HG03135 (cell line): Measurements from ENCODE around the gene CIPC.

Experiments used
- ATAC-seq: cut with Tn5 transposase; IDR thresholded peaks from one replicate; pipeline ENCODE4 v1.9.1; 2021; ENCODE audit warnings: mild to moderate bottlenecking, moderate library complexity; ENCODE audit not compliant: unreplicated experiment

CIPC gene

DNA sequence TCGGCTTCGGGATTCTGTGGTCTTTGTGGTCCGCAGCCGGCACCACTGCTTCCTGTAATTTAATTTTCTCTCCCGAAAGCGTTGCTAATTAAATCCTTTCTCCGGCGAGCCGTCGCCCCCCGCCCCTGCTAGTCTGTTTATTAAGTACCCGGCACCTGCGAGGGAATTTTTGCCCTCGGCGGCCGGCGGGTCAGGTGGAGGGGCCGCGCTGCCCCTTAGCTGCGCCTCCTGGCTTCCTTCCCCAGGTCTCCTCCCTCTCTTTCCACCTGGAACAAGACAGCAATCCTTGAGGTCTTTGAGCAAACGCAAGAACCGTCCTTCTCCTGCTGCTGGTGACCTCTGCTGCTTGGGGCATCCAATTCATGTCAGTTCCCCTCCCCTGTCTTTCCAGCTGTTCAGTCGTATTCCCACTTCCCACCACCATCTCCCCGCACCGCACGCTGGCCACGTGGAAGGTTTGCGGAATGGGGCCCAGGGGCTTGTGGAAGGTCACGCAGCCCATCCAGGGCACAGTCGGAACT, 27.3 kb downstream of the CIPC start:
- ATAC-seq: no peak

DNA sequence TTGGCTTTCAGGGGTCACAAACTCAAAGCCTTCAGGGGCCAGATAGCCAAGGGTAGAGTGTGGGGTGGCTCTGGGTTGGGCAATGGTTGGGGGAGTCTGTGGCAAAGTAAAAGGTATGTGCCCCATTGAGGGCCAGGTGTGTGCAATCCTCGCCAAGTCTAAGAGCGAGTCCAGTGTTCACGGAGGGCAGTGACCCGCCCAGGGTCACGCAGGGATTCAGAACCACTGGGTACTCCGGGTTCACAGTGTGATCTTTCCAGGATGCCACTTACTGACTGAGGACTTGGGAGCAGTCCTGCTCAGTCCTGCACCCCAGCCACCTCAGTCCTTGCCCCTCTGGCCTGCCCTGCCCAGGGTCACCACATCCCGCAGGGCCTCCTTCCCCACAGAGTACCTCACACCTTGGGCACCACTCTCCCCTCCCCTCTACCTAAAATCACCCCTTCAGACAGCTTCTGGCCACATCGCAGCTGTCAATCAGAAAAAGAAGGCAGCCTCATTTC, 27.8 kb downstream of the CIPC start:
- ATAC-seq: no peak

DNA sequence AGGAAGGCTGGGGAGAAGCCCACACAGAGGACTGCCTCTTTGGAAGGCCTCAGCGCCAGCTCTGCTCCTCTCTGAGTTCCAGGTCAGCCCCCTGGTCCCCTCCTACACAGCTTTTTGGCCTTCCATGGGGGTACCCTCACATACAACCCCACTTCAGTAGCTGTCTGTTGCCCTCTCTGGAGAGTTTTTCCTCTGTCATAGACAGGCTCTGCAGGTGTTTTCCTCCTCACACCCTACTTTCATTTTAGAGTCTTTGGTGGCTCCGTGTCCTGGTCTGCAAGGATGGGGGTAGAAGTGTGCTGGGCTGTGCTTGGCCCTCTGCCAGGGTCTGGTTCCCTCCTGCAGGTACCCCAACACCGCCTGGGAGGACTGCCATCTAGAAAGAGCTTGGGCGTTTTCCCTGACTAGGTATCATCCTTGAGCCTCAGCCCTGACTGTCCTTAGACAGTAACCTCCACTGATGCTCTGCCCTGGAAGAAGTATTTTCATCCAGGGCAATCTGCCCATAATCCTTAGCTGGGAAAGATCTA, 28.5 kb downstream of the CIPC start:
- no peak for ATAC-seq

DNA sequence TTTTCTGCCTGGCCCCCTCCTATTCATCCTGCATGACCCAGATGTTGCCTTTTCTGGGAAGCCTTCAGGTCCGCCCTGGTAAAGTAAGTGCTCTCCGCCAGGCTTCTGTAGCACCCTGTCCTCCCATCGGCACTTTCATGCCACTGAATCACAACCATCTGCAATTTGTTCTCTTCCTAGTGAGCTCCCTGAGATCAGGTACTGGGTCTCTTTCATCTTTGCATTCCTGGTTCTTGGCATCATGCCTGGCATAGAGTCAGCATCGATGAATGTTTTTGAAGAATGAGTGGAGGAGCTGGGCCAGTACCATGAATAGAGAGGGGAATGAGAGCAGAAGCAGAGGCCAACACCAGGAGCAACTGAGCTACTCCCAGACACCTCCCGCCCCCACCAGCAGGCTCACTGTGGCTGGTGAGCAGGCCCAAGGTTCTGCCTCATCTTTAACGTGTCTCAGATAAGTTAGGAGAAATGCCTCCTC, 30.4 kb downstream of the CIPC start:
- ATAC-seq: no peak

DNA sequence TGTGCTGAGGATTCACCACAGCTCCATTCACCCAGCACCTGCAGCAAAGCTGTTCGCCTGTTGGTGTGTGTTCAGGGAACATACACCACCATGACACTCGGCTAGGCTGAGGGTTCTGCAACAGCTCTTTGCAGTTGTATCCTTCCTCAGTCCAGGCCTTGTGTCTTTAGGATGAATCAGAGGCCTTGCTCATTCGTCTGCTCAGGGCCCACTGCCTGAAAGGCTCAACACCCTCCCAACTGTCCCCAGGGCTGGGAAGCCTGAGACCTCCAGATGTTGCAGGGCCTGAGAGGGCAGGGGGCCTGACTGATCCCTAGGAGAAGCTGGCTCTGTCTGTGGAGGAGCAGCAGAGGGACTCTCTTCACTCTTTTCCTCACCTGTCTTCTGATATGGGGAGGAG, 32.3 kb downstream of the CIPC start:
- no peak for ATAC-seq

DNA sequence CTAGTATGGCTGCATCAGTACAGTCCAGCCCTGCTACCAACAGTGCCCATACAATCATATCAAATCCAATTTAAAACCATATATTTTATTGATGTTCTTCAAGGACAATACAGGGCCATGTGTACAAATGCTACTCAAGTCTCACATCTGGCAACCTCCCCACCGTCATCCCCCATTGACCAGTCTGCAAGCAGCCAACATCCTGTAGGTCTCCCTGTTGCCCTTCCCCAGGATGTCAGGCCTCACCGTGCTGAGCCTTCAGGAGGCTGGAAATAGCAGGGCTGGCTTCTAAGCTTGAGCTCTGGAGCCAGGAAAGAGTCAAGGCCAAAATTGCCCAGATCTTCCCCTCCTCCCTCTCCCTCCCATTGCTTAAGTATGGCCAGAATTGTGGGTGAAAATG, 33.1 kb downstream of the CIPC start:
- ATAC-seq: no peak

DNA sequence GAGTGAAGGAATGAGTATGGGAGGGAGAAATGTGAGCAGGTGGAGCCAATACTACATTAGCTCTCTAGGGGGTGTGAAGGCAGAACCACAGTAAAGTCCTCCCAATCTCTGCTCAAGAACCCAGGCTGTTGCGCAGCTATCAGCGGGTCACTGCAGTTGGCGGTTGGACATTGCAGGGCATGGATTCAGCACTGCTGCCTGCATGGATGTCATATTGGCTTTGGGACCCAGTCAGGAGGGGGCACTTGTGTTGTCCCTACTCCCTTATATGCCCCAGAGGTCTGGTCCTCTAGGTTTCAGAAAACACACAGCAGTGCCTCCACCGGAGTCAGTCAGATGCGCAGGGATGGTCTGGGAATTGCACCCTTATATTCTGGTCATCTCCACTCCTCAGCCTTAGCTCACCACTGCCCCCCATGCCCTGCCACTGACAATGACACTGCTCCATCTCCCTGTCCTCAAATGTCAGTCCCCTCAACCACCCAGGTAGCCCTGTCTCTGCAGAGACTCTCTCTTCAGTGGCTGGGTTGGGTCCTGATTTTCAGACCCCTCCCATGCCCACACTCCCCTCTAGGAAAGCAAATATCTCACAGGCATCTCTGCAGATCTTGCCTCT, 33.9 kb downstream of the CIPC start:
- no peak for ATAC-seq

DNA sequence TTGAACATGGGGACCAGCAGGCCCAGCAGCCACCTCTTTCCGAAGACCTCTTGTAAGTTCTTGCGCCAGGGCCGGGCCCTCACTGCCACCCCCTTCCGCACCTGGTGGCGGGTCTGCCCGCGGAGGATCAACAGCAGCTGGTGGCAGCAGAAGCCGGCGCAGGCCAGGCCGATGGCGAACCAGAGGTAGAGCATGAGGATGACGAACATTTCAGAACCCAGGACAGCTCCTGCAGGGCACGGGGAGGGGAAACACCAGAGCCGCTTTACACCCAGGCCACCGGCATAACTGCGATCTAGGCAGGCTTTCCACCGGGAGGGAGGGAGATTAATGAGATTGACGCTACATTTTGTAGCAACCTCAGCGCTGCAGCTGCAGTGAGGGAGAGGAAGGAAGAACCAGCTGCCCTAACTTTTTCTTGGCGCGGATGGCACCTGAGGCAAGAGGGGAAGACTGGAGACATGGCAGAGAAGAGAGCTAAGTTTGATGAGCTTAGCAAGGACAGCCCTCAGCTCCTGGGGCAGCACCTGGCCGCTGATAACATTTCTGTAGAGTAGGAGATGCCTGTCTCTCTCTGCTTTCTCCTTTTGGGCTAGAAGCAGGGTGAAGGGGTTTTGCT, 35.8 kb downstream of the CIPC start:
- ATAC-seq: no peak

DNA sequence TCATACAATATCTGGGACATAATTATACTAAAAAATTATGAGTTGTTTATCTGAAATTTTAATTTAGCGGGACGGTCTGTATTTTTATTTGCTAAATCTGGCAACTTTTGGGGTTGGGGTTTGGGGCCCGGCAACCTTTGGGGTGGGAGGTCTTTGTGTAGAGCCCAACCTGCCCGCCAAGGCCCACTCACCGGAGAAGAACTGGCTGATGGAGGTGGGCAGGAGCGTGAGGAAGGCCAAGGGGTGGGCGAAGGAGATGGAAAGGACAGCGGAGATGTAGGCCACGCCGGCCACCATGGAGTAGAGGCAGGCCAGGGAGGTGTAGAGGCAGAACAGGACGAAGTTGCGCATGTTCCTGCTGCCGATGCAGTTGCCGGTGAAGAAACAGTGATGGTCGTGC, 41.0 kb downstream of the CIPC start:
- no peak for ATAC-seq

DNA sequence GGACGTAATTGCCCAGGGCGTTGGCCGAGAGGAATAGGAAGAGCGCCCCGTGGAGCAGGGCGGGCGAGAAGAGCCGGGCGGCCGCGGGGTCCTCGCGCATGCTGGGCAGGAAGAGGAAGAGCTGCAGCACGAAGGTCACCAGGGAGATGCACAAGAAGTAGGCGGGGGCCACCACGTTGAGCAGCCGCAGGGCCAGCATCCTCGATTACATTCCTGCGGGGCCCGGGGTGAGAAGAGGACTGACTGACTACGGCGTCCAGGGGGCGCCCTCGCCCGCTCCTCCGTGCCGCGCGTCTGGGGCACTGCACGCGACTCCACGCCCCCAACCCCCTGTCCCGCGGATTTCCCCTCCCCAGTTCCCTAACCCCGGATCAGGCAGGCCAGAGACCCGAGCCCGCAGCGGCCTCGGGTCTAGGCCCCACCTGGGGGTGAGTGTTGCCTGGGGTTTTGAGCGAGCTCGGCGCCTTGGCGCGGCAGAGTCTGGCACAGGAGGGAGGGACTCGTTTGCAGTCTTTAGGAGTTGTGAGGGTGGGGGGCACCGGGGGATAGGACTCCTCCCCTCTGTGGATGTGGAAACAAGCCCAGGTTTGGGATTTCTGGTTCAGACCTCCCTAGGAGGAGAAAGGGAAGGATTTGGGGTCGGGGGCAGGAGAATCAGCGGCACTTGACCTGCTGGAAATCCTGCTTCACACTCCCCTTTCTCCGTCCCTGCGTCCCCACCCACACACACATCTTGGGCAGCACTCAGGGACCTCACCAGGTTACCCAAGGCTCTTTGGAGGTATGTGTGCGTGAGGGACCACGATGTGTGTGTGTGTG, 41.7 kb downstream of the CIPC start:
- ATAC-seq: no peak

DNA sequence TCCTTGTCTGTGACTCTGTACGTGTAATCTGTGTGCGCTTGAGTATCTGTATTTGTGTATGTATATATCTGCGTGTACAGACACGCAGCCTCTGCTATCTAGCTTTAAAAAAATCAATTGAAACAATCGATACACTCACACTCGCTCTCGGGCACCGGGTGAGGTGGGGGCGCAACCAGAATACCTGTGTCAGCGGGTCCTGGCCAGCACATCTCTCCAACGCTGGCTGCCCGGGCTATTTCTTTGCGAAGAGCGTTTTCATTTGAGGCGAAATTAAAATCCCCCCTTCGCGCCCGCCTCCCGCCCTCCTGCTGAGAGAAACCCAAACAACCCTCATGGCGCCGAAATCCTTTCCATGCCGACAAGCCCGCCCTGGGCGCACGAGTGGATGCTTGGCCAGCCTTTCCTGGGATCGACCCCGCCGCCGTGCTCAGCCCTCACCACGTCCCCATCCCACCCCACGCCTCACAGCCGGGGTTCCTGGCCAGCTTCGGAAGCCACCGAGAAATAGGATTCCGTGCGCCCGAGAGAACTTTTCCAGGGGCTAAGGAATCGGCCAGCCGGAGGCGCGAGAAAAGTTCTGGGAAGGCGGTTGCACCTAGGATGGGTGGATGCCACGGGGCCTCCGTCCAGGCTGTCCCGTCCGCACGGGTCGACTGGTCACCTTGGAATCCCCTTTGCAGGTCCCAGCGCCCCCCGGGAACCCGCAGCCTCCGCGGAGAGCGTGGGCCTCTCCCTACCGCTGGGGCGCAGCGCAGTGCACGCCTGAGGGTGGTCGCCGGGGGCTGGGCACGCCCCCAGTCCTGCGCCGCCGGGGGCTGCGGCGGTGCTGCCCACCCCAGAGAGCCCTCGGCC, 42.5 kb downstream of the CIPC start:
- no peak for ATAC-seq

DNA sequence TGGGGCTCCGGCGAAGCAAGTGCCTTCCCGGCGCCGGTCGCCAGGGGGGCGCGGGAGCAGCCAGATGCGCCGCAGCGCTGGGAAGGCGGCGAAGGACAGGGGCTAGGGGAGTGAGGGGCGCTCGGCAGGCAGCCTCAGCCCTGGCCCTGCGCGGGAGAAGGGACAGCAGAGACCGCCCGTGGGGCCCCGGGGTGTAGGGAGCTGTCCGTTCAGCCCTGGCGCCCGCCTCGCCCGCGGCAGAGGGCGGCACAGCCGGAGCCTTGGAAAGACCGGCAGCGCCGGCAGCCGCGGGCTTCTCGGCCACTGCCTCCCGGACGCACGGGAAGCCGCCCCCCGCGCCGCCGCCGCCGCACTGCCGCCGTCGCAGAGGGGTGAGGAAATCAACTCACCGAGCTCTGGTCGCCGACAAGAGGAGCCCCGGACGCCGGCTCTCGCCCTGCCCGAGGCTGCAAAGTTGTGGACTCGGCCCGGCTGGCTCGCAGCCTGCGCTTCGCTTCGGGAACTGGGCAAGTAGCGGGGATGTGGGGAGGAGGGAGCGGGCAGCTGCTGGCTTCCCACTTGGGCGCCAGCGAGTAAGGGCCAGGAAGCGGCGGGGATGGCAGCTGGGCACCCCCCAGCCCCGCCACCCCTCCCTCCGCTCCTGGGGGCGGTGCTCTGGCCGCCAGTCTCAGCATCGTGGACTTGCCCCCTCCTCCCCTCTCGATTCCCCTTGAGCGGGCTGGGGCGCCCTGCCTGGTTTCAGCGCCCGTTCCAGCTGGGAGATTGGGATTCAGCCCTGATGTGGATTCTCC, 43.4 kb downstream of the CIPC start, which contains the start of gene ZDHHC22:
TSS of gene ZDHHC22 (minus strand) at position 578 of the 791 bp plus-strand sequence. CDS start 2,053 bp downstream, outside the sequence.
- no peak for ATAC-seq

DNA sequence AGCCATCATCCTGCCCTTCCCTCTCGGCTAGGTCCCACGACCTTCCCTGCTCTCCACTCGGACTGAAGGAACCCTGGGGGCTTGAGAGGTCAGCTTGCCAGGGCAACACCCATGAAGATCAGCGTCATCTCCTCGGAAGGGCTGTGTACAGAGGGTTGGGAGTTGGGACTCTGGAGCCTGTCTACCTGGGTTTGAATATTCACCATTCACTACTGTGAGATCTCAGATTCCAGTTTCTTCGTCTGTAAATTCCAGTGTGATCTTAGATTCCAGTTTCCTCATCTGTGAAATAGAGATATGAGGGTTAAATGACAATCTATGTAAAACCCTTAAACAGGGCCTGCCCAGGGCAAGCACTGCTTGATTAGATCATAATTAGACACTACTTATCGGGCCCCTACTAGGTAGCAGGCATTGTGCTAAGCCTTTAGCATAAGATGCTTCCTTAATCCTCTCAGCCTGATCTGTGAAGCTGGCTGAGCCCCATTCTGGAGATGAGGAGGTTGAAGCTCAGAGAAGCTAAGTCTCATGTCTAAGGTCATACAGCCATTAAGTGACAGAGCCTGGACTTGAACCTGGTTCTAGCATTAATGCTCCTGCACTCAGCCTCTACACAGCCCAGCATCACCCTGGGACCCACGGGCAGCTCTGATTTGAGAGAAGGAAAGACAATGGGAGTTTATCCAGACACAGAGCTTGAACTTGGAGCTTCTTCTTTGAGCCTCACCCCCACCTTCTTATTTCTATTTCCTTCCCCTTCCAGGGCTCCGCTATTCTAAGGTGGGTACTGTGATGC, 44.1 kb downstream of the CIPC start:
- ATAC-seq: no peak

DNA sequence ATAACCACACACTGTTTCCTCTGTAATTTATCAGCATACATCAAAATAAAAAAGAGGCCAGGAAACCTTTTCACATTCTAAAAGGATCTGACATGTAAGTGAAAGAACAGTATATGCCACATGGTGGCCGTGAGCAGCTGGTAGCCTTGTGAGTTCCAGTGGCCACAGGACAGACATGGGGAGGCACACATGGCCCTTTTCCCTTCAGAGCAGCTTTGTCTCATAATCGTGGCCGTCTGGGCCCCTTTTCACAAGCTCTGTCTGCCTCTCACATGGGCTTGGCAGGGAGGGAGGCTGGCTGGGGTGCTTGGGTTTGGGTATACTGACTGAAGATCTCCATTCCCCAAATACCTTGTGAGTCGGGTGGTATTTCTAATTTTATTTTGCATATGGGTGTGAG, 45.0 kb downstream of the CIPC start:
- no peak for ATAC-seq

DNA sequence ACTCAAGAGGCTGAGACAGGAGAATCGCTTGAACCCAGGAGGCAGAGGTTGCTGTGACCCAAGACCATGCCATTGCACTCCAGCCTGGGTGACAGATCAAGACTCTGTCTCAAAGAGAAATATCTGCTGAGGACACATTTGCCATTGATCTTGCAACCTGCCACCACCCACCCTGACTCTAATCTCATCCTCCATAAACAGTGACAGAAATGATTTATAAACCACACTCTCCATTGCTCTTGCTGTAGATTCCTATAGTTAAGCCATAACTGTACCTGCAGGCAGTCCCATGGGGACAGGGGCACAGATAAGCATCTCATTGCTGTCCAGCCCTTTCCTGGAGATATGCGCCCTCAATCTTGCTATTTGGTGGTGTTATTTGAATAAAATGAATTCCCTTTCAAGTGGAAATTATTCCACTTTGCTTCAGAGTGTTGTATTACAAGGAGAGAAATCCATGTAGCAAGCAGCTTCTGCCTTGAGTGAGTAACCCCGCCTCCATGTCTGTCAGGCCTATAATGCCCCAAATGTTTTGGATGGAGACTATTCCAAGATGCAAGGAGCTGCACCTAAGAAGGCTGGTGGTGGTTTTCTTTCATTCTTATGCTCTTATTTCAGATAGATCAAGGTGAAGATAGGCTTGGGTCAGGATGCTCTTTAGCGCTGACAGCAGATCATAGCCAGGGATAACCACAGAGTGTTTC, 46.5 kb downstream of the CIPC start:
- no peak for ATAC-seq

DNA sequence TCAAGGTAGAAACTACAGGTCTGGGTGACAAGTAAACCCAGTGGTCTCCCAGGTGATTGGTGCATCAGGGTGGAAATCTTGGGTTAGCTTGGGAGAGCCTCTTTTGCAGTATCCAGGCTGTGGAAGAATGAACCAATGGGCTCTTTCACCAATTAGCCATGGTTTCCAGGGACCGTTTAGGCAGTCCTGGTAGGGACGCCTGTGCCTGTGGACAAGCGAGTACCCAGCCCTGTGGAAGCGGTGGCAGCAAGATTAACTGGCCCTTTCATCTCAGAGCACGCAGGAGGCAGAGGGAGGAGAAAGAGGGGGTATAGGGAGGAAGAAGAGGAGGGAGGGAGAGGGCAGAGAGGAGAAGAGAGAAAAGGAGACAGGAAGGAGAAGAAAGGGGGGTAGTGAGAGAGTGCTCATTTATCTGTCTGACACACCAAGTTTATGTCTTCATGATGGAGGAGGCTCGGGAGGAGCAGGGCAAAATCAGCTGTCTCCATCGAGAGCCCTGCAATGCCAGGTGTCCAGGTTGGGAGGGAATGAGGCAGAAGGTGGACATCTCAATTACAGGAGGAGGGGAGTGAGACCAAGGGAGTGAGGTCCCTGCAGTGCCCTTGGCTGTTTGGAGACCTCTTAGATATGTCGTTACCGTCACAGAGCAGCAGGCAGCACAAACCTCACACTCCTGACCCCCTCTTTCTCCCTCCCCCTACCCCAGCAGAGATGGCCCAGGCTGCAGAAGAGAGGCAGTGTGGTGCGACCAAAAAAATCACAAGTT, 48.1 kb downstream of the CIPC start:
- ATAC-seq: no peak

DNA sequence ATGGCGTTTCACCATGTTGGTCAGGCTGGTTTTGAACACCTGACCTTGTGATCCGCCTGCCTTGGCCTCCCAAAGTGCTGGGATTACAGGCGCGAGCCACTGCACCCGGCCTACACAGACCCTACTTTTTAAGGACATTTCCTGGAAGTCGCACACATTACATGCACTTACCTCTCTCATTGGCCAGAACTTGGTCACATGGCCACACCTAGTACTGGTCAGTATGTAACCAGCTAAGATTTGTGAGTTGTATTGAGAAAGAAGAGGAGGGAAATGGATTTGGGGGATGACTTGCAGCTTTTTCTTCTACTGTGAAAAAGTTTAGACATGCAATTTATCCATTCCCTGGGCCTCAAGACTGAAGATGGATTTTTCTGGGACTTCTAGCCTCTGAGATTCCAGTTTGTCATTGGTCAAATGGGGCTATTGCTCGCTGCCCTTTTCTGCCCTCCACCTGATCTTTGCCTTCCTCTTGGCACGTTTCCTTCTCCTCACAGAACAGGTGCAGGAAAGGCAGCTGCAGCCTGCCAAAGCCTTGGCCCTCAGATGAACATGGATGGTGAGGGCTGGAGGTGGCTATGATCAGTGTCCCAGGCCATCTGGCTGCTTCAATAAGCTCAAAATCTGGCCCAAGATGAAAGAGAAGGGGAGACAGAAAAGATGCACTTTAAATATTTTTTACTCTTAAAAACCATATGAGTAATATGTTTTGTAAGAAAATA, 50.6 kb downstream of the CIPC start:
- no peak for ATAC-seq
